GM23338 (cell line): Measurements from ENCODE around the gene PCBP3. TPM values are rescaled to one million over a fixed set of nuclear protein-coding genes. Genes with fewer than 3 reads are reported as not detected.
"Not testable (repeated sequence)": the region's sequence is repeated elsewhere in the genome, so short reads cannot be mapped to it uniquely, and the experiment has no call there.

Source experiments
- ATAC-seq: fragments of 200-7000 bp; cut with Tn5 transposase; 3 replicates; pipeline ENCODE4 v1.9.1; 2020
- DNase-seq: peaks from one replicate; pipeline ENCODE4 v3.0.0-alpha.2; 2015; ENCODE audit warnings: low spot score
- H2AFZ ChIP-seq: fragments of 200-600 bp; sonication (generic); 2 replicates; pipeline ENCODE4 v1.8.0; 2016; ENCODE audit warnings: antibody characterized with exemption, mild to moderate bottlenecking, moderate library complexity
- H3F3A ChIP-seq: fragments of 200-600 bp; sonication (generic); replicated peaks from 2 replicates; pipeline ENCODE4 v1.8.0; 2017; ENCODE audit warnings: antibody characterized with exemption, mixed run types, low read depth
- H3K27ac ChIP-seq: fragments of 200-600 bp; sonication (generic); 2 replicates; pipeline ENCODE4 v1.6.1; 2016; ENCODE audit warnings: low read depth
- H3K27me3 ChIP-seq: fragments of 200-600 bp; sonication (generic); 2 replicates; pipeline ENCODE4 v1.8.0; 2016; ENCODE audit warnings: mild to moderate bottlenecking, mixed run types, moderate library complexity; ENCODE audit not compliant: insufficient read depth
- H3K36me3 ChIP-seq: fragments of 200-600 bp; sonication (generic); 2 replicates; pipeline ENCODE4 v1.8.0; 2016; ENCODE audit warnings: mild to moderate bottlenecking; ENCODE audit not compliant: insufficient read depth
- H3K4me1 ChIP-seq: fragments of 200-600 bp; sonication (generic); 2 replicates; pipeline ENCODE4 v1.8.0; 2016; ENCODE audit warnings: mild to moderate bottlenecking, moderate library complexity; ENCODE audit not compliant: insufficient read depth
- H3K4me2 ChIP-seq: fragments of 200-600 bp; sonication (generic); 2 replicates; pipeline ENCODE4 v1.7.1; 2017; ENCODE audit warnings: mixed run types
- H3K4me3 ChIP-seq: fragments of 200-600 bp; sonication (generic); 2 replicates; pipeline ENCODE4 v1.6.1; 2016; ENCODE audit warnings: mixed run types
- H3K79me2 ChIP-seq: fragments of 200-600 bp; sonication (generic); replicated peaks from 2 replicates; pipeline ENCODE4 v1.8.0; 2017; ENCODE audit warnings: mild to moderate bottlenecking; ENCODE audit not compliant: insufficient read depth
- H3K9me2 ChIP-seq: fragments of 200-600 bp; sonication (generic); 2 replicates; pipeline ENCODE4 v1.8.0; 2017; ENCODE audit not compliant: insufficient read depth
- H4K20me1 ChIP-seq: fragments of 200-600 bp; sonication (generic); replicated peaks from 2 replicates; pipeline ENCODE4 v1.8.0; 2017; ENCODE audit warnings: mild to moderate bottlenecking; ENCODE audit not compliant: insufficient read depth
- H3K27ac Mint-ChIP-seq: 2 replicates; pipeline ENCODE4 v1.8.0; 2020; ENCODE audit warnings: inconsistent platforms, mild to moderate bottlenecking, moderate library complexity, mixed read lengths
- H3K27me3 Mint-ChIP-seq: 3 replicates; pipeline ENCODE4 v1.8.0; 2022; ENCODE audit warnings: low read depth, mild to moderate bottlenecking, moderate library complexity, mixed read lengths, inconsistent platforms; ENCODE audit not compliant: insufficient read depth, poor library complexity
- H3K36me3 Mint-ChIP-seq: 3 replicates; pipeline ENCODE4 v1.8.0; 2021; ENCODE audit warnings: low read depth, mild to moderate bottlenecking, inconsistent platforms, moderate library complexity, mixed read lengths
- H3K4me1 Mint-ChIP-seq: 3 replicates; pipeline ENCODE4 v1.8.0; 2020; ENCODE audit warnings: mild to moderate bottlenecking, inconsistent platforms, mixed read lengths
- H3K4me3 Mint-ChIP-seq: 3 replicates; pipeline ENCODE4 v1.8.0; 2021; ENCODE audit warnings: moderate library complexity, mild to moderate bottlenecking, inconsistent platforms, mixed read lengths
- H3K9me3 Mint-ChIP-seq: 3 replicates; pipeline ENCODE4 v1.8.0; 2020; ENCODE audit warnings: moderate library complexity, mild to moderate bottlenecking, inconsistent platforms, mixed read lengths
- CREB1 ChIP-seq: fragments of 250-450 bp; sonication (Bioruptor Pico); IDR thresholded peaks from 2 replicates; pipeline ENCODE4 v1.5.0; 2020; ENCODE audit warnings: low read depth, mild to moderate bottlenecking, moderate library complexity
- CTCF ChIP-seq, 2 experiments: fragments of 200-600 bp in 1 of 2; sonication (generic) in 1 of 2; conservative IDR thresholded peaks; 2 replicates each; pipeline versions ENCODE4 v1.5.1 to v1.6.1; 2016 to 2017; ENCODE audit warnings: antibody characterized with exemption in 2 of 2, low read depth in 2 of 2, mild to moderate bottlenecking in 2 of 2, moderate library complexity in 1 of 2
- ETS1 ChIP-seq: IDR thresholded peaks from 2 replicates; pipeline ENCODE4 v1.6.1; 2016; ENCODE audit warnings: antibody characterized with exemption
- EZH2 ChIP-seq: fragments of 200-600 bp; sonication (generic); IDR thresholded peaks from one replicate; pipeline ENCODE4 v1.8.0; 2017; ENCODE audit warnings: antibody characterized with exemption, mild to moderate bottlenecking, low read depth; ENCODE audit not compliant: unreplicated experiment
- JUNB ChIP-seq: IDR thresholded peaks from one replicate; pipeline ENCODE4 v1.6.1; 2016; ENCODE audit warnings: antibody characterized with exemption; ENCODE audit not compliant: unreplicated experiment
- POLR2AphosphoS5 ChIP-seq: IDR thresholded peaks from 2 replicates; pipeline ENCODE4 v1.6.1; 2016; ENCODE audit warnings: antibody characterized with exemption, low read depth
- STAT1 ChIP-seq: IDR thresholded peaks from one replicate; pipeline ENCODE4 v1.6.1; 2016; ENCODE audit warnings: antibody characterized with exemption; ENCODE audit not compliant: unreplicated experiment
- ZNF114 ChIP-seq: fragments of 250-450 bp; sonication (Bioruptor Pico); IDR thresholded peaks from 2 replicates; pipeline ENCODE4 v1.5.0; 2020; ENCODE audit warnings: mild to moderate bottlenecking, moderate library complexity
- ZNF331 ChIP-seq: fragments of 250-450 bp; sonication (Bioruptor Pico); IDR thresholded peaks from 2 replicates; pipeline ENCODE4 v1.5.0; 2020; ENCODE audit warnings: low read depth, mild to moderate bottlenecking, moderate library complexity
- ZNF462 ChIP-seq: fragments of 250-450 bp; sonication (Bioruptor Pico); IDR thresholded peaks from 2 replicates; pipeline ENCODE4 v1.5.0; 2020; ENCODE audit warnings: mild to moderate bottlenecking, moderate library complexity
- polyA plus RNA-seq: library from polyadenylated mRNA; unstranded; fragments of >200 nt; fragmentation: Nextera tagmentation; extraction: Ambion mirVana; gene quantifications from 2 replicates; pipeline ENCODE4 v1.2.1, GENCODE V29; 2016
- total RNA-seq: library from RNA; depleted of rRNA; stranded (reverse); fragments of >200 nt; shearing (Covaris generic); gene quantifications from 2 replicates; pipeline ENCODE4 v1.2.3, GENCODE V29; 2014

The PCBP3 gene
- total and polyA plus RNA-seq, 2 experiments from 2014 or later: 7.1 to 9.1 TPM

- not testable (repeated sequence) for H3K36me3 ChIP-seq, H2AFZ ChIP-seq, H3K27ac ChIP-seq, H3K9me3 Mint-ChIP-seq, H3K4me3 ChIP-seq, H3K4me1 Mint-ChIP-seq, H3K4me2 ChIP-seq, H3K4me1 ChIP-seq, H3K79me2 ChIP-seq, H3K27me3 Mint-ChIP-seq, H3K36me3 Mint-ChIP-seq, DNase-seq, ATAC-seq, H3K9me2 ChIP-seq, H3K27ac Mint-ChIP-seq, H3K27me3 ChIP-seq, H4K20me1 ChIP-seq, H3F3A ChIP-seq, H3K4me3 Mint-ChIP-seq
Observed at GRCh38 chr21:45710306-45710705, 66.8 kb downstream of the PCBP3 start.

- ATAC-seq (no peak), DNase-seq (no peak)
- H3K27ac ChIP-seq: no peak overlapping the region
- H3K27ac Mint-ChIP-seq: no peak overlapping the region
- no peak overlapping the region for H2AFZ ChIP-seq
- H3K36me3 Mint-ChIP-seq: no peaks in the 10 kb centered on the region; the same call in 2 of the 3 replicates
- no peaks in the 10 kb centered on the region for H3K4me1 ChIP-seq
- no peaks in the 10 kb centered on the region for H3K36me3 ChIP-seq
- H4K20me1 ChIP-seq: no peaks in the 10 kb centered on the region
- H3K9me2 ChIP-seq: no peaks in the 10 kb centered on the region
- H3K4me3 ChIP-seq: no peak overlapping the region
- no peak overlapping the region for H3K4me3 Mint-ChIP-seq
- no peaks in the 10 kb centered on the region for H3F3A ChIP-seq
- H3K4me2 ChIP-seq: no peak overlapping the region
- no peaks in the 10 kb centered on the region for H3K79me2 ChIP-seq
- no peaks in the 10 kb centered on the region for H3K27me3 Mint-ChIP-seq
- H3K4me1 Mint-ChIP-seq: no peaks in the 10 kb centered on the region; the same call in 2 of the 3 replicates
- no peaks in the 10 kb centered on the region for H3K27me3 ChIP-seq
- no peaks in the 10 kb centered on the region; the same call in 2 of the 3 replicates for H3K9me3 Mint-ChIP-seq
- TF ChIP-seq CREB1 (CRISPR knock-in tag) (no peak), JUNB (no peak), ETS1 (no peak), POLR2AphosphoS5 (no peak), CTCF (conservative IDR thresholded peaks at IDR 0.05; ENCODE audit: low read depth in 2 of 2) (no peak), ZNF114 (no peak), STAT1 (no peak), EZH2 (no peak), ZNF331 (CRISPR knock-in tag) (no peak), ZNF462 (CRISPR knock-in tag) (no peak)
Observed at GRCh38 chr21:45713613-45714012, 70.1 kb downstream of the PCBP3 start.
